Measurements from ENCODE around the gene DLD.
A peak's percentile ranks its signal among the peaks of the same experiment; 100 is the strongest.
"Not testable (repeated sequence)": the region's sequence is repeated elsewhere in the genome, so short reads cannot be mapped to it uniquely, and the experiment has no call there.

The DLD gene

GRCh38 chr7:107874605-107875446 is 16.2 kb upstream of the DLD start:
- peak; percentile 23 to 43 for DNase-seq

- DNase-seq, result no peak
These were observed 14.1 kb upstream of the DLD start for GRCh38 chr7:107876916-107877315.

- no peak for DNase-seq
These were observed 13.1 kb upstream of the DLD start for GRCh38 chr7:107877731-107878382.

- DNase-seq, result no peak
These were observed 12.3 kb upstream of the DLD start for GRCh38 chr7:107878636-107879035.

- DNase-seq, result peak; percentile 25 to 40
These were observed 11.5 kb upstream of the DLD start for GRCh38 chr7:107879400-107880035.

- DNase-seq, result no peak
These were observed 8.2 kb upstream of the DLD start for GRCh38 chr7:107882766-107883165.

GRCh38 chr7:107884066-107884818 is 6.7 kb upstream of the DLD start:
- DNase-seq, result no peak

- not testable (repeated sequence) for DNase-seq
These were observed 3.2 kb upstream of the DLD start for GRCh38 chr7:107887827-107888226.

GRCh38 chr7:107889992-107890391 is 991 bp upstream of the DLD start:
- DNase-seq, result no peak

GRCh38 chr7:107890493-107890961 is 456 bp upstream of the DLD start:
- DNase-seq, result no peak

GRCh38 chr7:107891636-107892366 is 818 bp downstream of the DLD start:
- DNase-seq, result peak; percentile 12 to 39

GRCh38 chr7:107892367-107892741 is 1.4 kb downstream of the DLD start:
- not testable (repeated sequence) for DNase-seq

- DNase-seq, result no peak
These were observed 8.1 kb downstream of the DLD start for GRCh38 chr7:107898997-107899594.

GRCh38 chr7:107900496-107901015 is 9.6 kb downstream of the DLD start:
- no peak for DNase-seq

GRCh38 chr7:107902381-107902780 is 11.4 kb downstream of the DLD start:
- no peak for DNase-seq

- no peak for DNase-seq
These were observed 16.8 kb downstream of the DLD start for GRCh38 chr7:107907790-107908189.

GRCh38 chr7:107909445-107909844 is 18.5 kb downstream of the DLD start:
- DNase-seq, result no peak

- no peak for DNase-seq
These were observed 21.0 kb downstream of the DLD start for GRCh38 chr7:107911981-107912380.

- DNase-seq, result no peak
These were observed 22.9 kb downstream of the DLD start for GRCh38 chr7:107913851-107914250.

GRCh38 chr7:107914831-107915230 is 23.8 kb downstream of the DLD start:
- no peak for DNase-seq

GRCh38 chr7:107915541-107915940 is 24.6 kb downstream of the DLD start:
- DNase-seq, result no peak

Data from activated CD4-positive, alpha-beta T cell treated with anti-CD3 and anti-CD28 coated beads, Interleukin-2, amount 50 U/mL, for 48 hours (primary cell).